AG09319 (cell line): Measurements from ENCODE around the gene GBF1.

ENCODE experiments used
- DNase-seq: peaks from one replicate; pipeline ENCODE4 v3.0.0-alpha.2; 2010; ENCODE audit warnings: low read depth; ENCODE audit errors: extremely low read depth
- TF ChIP-seq, protein P1 (sequence below): IDR thresholded peaks from 2 replicates; pipeline ENCODE4 v1.5.1; 2011; ENCODE audit warnings: low read depth, mild to moderate bottlenecking, inconsistent platforms, low read length, moderate library complexity

The GBF1 gene, protein sequence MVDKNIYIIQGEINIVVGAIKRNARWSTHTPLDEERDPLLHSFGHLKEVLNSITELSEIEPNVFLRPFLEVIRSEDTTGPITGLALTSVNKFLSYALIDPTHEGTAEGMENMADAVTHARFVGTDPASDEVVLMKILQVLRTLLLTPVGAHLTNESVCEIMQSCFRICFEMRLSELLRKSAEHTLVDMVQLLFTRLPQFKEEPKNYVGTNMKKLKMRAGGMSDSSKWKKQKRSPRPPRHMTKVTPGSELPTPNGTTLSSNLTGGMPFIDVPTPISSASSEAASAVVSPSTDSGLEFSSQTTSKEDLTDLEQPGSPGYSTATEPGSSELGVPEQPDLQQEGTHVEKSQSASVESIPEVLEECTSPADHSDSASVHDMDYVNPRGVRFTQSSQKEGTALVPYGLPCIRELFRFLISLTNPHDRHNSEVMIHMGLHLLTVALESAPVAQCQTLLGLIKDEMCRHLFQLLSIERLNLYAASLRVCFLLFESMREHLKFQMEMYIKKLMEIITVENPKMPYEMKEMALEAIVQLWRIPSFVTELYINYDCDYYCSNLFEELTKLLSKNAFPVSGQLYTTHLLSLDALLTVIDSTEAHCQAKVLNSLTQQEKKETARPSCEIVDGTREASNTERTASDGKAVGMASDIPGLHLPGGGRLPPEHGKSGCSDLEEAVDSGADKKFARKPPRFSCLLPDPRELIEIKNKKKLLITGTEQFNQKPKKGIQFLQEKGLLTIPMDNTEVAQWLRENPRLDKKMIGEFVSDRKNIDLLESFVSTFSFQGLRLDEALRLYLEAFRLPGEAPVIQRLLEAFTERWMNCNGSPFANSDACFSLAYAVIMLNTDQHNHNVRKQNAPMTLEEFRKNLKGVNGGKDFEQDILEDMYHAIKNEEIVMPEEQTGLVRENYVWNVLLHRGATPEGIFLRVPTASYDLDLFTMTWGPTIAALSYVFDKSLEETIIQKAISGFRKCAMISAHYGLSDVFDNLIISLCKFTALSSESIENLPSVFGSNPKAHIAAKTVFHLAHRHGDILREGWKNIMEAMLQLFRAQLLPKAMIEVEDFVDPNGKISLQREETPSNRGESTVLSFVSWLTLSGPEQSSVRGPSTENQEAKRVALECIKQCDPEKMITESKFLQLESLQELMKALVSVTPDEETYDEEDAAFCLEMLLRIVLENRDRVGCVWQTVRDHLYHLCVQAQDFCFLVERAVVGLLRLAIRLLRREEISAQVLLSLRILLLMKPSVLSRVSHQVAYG (N-terminal part only)

DNA sequence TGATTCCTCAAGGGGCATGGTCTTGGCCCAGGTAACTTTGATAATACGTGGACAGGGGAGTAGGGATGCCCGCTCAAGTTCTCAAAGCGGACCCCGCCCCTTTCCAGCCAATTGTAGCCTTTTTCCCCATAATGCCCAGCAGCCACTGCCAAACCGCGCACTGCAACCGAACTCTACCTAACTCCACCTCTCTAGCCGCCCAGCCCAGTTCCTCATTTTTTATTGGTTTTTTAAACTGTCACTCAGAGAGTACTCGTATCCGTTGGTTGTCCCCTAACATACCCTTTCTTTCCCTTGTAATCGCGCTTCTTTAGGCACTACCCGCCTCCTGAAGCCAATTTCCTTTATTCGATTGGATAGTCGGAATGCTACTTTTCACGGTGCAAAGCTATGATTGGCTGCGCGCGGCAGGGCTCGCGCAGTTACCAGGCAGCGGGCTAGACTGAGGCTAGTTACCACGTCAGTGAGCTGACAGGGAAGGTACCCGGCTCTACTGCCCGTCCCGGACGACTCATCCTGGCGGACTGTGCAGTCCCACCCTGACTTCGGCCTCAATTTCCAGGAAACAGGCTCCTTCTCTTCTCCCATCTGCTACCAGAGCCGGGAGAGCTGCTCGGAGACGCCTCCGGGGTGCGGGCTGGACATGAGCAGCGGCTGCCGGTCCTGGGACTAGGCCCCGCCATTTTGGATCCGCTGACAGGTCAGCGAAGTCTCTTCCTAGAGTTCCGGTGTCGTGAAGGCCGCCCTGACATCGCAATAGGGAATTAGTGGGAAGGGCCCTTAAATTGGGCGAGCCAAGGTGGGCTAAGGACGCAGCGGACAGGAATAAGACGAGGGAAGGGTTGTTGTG is at the start of gene GBF1:
Gene GBF1 (plus strand): TSS at position 451 of the 850 bp plus-strand sequence. CDS start 13,407 bp downstream, outside the sequence.
- TF ChIP-seq, protein P1, sequence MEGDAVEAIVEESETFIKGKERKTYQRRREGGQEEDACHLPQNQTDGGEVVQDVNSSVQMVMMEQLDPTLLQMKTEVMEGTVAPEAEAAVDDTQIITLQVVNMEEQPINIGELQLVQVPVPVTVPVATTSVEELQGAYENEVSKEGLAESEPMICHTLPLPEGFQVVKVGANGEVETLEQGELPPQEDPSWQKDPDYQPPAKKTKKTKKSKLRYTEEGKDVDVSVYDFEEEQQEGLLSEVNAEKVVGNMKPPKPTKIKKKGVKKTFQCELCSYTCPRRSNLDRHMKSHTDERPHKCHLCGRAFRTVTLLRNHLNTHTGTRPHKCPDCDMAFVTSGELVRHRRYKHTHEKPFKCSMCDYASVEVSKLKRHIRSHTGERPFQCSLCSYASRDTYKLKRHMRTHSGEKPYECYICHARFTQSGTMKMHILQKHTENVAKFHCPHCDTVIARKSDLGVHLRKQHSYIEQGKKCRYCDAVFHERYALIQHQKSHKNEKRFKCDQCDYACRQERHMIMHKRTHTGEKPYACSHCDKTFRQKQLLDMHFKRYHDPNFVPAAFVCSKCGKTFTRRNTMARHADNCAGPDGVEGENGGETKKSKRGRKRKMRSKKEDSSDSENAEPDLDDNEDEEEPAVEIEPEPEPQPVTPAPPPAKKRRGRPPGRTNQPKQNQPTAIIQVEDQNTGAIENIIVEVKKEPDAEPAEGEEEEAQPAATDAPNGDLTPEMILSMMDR: no peak
- DNase-seq: peak; percentile 99

DNA sequence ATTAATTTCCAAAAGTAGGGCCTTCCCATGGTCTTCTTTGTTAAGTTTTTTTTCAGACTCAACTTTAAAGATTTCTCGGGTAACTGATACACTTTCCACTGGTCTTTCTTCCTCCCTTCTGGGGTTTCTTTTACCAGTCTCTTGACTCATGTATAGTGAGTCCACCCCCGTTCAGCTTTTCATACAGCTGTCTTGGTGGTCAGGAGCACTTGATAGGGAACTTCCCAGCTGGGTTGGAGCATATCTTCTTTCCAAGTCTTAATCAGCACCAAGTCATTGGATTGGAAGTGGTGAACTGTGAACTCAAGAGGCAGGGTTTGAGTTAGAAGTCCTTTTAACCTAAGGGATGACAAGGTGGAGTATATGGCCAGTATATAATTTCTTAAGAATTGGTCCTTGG is 48.4 kb upstream of the GBF1 start:
- no peak for DNase-seq
- TF ChIP-seq, protein P1: no peak

DNA sequence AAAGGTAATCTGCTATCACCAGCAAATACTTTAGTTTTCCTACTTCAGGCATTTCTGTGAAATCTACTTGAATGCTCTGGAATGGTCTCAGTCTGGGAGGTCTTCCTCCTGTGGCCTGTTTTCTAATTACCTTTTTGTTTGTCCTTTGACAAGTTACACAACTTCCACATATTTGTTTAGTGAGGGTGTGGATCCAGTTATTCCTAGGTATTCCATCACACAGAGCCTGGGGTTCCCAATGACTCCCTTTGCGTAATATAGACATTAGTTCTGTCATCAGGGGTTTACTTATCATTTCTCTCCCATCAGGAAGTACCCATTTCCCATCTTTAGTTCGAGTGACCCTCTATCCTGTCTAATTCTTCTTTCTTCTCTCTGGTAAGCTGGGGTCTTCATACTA is 47.3 kb upstream of the GBF1 start:
- TF ChIP-seq, protein P1: no peak
- DNase-seq: no peak

DNA sequence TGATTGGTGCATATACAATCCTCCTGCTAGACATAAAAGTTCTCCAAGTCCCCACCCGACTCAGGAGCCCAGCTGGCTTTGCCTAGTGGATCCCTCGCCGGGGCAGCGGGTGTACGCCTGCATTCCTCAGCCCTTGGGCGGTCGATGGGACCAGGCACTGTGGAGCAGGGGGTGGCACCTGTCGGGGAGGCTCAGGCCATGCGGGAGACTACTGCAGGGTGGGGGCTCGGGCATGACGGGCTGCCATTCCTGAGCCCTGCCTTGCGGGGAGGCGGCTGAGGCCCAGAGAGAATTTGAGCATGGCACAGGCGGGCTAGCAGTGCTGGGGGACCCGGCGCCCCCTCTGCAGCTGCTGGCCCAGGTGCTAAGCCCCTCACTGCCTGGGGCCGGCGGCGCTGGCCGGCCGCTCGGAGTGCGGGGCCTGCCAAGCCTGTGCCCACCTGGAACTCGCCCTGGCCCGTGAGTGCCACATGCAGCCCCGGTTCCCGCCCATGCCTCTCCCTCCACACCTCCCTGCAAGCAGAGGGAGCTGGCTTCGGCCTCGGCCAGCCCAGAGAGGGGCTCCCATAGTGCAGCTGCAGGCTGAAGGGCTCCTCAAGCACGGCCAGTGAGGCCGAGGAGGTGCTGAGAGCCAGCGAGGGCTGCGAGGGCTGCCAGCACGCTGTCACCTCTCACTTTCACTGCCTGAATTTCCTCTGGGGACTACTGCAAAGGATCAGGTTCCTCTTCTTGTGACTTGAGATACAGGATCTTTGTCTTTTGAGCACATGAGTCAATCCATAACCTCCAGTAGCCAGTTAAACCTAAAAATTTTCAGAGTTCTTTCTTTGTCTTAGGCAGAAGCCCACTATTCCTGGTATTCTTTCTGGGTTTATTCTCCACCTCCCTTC is 44.3 kb upstream of the GBF1 start:
- TF ChIP-seq, protein P1: no peak
- no peak for DNase-seq

DNA sequence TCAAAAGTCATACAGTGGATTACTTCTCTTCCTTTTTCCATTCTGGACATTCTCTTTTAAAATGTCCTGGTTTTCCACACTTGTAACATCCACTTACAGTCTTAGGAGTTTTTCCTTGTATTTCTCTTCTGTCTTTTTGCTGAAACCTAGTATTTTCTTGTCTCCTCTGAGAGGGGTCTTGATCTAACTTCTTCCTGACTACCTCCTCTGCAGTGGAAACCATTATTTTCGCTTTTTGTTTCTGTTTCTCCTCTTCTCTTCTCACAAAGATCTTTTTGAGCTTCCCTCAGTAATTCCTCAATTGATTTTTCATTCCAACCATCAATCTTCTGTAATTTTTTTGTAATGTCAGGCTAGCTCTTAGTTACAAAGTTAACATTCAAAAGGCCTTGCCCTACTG is 42.9 kb upstream of the GBF1 start:
- no peak for DNase-seq
- TF ChIP-seq, protein P1: no peak
